ENCODE data around the gene CD4.
"Not testable (repeated sequence)": the region's sequence is repeated elsewhere in the genome, so short reads cannot be mapped to it uniquely, and the experiment has no call there.

The CD4 gene

DNA sequence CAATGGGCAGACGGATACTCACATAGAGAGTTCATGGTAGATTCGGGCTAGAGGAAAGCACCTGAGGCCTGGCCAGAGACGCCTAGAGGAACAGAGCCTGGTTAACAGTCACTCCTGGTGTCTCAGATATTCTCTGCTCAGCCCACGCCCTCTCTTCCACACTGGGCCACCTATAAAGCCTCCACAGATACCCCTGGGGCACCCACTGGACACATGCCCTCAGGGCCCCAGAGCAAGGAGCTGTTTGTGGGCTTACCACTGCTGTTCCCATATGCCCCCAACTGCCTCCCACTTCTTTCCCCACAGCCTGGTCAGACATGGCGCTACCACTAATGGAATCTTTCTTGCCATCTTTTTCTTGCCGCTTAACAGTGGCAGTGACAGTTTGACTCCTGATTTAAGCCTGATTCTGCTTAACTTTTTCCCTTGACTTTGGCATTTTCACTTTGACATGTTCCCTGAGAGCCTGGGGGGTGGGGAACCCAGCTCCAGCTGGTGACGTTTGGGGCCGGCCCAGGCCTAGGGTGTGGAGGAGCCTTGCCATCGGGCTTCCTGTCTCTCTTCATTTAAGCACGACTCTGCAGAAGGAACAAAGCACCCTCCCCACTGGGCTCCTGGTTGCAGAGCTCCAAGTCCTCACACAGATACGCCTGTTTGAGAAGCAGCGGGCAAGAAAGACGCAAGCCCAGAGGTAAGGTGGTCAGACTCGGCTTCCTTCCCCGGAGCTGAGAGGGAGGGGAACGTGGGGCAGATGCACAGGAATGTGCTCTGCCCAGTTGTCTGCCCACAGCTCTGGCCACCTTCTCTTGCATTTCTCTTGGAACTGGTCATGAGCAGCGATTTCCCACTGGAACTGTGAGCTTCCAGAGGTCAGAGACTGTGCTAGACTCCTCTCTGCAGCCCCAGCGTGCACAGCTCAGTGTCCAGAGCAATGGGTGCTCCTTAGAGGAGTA is at the start of gene CD4:
Gene CD4 (plus strand): TSS at position 557 of the 953 bp plus-strand sequence. CDS start 10,611 bp downstream, outside the sequence.
- DNase-seq, result peak; percentile 70

DNA sequence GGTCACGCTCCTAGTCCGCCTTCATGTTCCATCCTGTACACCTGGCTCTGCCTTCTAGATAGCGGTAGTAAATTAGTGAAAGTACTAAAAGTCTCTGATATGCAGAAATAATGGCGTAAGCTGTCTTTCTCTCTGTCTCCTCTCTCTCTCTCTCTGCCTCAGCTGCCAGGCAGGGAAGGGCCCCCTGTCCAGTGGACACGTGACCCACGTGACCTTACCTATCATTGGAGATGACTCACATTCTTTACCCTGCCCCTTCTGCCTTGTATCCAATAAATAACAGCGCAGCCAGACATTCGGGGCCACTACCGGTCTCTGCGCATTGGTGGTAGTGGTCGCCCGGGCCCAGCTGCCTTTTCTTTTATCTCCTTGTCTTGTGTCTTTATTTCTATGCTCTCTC is 47.2 kb upstream of the CD4 start:
- DNase-seq, result not testable (repeated sequence)

DNA sequence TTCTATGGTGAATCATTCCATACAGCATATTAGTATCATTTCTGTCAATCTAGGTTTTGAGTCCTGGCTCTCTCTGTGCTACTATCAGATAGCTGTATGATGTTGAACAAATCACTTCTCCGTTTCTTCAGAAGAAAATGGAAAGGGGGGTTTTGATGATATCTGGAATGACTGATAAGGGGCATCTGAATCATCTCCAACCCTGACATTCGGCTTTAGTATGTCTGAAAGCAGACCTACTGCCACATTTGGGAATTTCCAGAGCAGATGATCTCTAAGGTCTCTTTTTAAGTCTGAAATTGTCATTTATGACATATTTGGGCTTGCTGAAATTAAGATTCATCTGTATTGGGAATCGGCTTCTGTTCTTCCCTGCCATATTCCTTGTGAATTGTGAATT is 46.5 kb upstream of the CD4 start:
- no peak for DNase-seq

DNA sequence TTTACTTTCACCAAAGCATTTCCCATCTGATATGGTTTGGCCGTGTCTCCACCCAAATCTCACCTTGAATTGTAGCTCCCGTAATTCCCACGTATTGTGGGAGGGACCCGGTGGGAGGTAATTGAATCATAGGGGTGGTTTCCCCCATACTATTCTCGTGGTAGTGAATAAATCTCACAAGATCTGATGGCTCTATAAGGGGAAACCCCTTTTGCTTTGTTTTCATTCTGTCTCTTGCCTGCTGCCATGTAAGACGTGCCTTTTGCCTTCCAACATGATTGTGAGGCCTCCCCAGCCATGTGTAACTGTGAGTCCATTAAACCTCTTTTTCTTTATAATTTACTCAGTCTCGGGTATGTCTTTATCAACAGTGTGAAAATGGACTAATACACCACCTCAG is 46.0 kb upstream of the CD4 start:
- not testable (repeated sequence) for DNase-seq

DNA sequence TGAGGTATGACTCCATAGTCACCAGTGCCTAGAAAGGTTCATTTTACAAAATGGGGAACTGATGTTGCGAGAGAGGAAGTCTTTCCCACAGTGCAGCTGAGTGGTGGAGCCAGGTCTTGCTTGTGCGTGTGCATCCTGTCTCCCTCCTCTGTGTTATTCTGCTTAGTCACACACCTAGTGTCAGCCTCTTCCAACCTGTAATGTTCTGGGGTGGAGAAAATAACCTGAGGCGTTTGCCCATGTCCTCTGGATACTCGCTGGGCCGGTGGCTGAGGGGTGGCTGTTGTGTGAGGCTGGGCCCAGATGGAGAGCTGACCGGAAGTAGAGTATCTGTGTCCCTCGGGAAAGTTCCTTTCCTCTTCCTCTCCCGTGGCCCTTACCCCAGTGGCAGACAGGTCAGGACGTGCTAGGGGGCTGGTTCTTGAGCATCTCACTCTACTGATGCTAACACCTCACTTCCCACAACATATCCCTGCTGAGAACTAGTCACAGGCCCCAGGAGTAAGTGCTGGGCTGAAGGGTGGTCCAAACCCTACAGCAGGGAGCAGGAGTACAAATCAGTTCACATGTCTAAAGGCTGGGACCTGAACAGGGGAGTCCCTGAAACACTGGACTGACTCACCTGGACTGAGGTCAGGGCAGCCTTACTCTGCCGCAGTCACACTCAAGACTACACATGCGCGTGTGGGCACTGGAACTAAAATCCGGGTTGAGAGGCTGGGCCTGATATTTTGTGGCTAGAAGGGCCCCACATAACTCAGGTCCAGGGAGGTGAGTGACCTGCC is 43.4 kb upstream of the CD4 start:
- no peak for DNase-seq

DNA sequence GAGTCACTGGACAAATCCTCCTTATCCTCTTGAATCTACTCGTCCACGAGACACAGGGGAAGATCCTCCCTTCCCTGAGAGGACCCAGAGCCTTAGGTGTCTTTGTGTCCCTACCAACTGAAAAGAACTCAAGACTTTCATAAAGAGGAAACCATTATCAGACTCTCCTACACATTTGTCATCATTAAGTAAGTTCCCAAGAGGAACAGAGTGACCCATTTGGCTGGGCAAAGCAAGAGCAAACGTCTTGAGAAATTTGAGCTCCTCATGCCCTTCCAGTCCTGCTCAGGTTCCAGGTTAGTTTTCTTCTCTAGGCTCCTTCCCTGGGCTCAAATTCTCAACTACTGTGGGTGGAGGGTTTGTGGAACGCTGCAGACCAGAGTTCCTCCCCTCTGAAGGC is 42.1 kb upstream of the CD4 start:
- DNase-seq, result no peak

DNA sequence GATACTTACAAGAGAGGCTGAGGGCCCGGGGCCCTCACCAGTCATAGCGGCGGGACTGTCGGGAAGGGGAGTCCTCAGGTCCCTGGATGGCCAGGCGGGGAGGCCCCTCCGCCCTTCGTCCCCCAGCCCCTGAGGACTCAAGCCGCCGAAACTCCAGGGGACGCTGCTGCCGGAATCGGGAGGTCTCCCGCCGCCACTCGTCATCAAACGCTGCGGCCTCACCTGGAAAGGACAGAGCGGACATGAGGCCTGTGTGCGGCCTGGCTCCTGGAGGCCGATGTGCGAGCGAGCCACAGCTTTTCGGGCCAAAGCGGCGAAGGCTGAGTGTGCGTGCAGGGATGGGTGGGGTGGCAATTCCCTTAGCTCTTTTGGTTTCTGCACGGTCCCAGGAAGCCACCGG is 40.6 kb upstream of the CD4 start:
- no peak for DNase-seq

DNA sequence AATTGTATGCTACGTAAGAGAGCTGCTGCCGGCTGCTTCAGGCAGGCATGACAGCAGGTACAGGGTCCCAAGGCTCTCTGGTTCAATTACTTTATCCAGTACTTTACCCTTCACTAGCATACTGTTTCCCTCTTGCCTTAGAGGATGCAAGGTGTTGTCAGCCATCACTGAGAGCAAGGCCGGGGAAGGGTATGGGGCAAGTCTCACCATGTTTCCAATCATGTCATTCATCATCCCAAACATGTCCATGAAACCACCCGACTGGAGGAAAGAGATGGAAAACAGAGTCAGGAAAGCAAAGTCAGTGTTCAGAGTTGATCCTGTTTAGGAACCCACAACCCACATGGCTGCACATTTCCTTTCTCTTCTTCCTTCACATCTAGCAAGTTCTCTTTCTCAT is 38.8 kb upstream of the CD4 start:
- no peak for DNase-seq

DNA sequence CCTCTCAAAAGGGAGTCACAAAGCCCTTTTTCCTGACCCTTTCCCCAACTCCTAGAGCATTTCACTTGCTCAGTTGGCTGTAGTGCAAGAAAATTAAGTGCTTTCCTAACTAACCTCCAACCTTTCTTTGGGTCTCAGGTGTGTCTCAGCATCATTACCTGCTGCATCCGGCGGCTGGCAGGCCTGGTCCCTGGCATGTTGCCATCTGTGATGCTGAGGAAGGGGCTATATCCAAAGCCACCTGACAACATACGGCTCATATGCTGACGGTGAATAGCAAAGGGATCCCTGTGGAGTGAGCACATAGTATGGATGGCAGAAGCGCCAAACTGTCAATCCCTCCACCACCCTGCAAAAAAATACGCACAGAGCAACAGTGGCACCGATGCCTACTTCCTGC is 37.6 kb upstream of the CD4 start:
- DNase-seq, result no peak

DNA sequence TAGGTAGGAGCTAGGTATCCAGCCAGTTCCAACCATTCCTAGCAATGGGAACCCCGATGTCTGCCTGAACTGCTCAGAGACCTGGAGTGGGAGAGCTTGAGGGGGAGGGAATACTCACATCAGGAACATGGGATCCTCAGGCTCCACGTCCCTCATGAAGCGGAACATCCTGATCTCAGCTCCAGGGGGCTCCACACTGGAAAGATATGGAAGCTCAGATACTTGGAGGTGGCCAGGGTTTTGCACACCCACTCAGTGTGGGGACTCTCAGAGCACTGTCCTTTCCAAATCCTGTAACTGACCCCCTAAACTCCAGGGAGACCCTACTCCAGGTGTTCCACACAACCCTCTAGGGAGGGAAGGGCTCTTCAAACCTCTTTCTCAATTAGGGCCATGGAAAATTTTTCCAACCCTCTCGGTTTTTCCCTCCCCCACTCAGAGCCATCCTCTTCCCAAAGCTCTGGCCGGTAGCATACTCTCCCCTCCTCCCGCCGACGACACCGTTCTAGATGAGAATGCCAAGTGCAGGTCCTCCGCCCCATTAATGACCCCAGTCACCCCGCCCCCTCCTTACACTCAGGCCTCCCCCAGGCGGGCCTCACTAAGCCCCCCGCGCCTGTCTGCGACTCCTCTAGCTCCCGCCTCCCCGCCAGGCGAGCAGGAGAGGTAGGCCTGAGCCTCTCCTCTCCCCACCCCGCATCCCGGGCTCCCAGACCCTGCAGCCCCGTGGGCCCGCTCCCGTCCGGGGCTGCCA is 37.0 kb upstream of the CD4 start:
- DNase-seq, result no peak

DNA sequence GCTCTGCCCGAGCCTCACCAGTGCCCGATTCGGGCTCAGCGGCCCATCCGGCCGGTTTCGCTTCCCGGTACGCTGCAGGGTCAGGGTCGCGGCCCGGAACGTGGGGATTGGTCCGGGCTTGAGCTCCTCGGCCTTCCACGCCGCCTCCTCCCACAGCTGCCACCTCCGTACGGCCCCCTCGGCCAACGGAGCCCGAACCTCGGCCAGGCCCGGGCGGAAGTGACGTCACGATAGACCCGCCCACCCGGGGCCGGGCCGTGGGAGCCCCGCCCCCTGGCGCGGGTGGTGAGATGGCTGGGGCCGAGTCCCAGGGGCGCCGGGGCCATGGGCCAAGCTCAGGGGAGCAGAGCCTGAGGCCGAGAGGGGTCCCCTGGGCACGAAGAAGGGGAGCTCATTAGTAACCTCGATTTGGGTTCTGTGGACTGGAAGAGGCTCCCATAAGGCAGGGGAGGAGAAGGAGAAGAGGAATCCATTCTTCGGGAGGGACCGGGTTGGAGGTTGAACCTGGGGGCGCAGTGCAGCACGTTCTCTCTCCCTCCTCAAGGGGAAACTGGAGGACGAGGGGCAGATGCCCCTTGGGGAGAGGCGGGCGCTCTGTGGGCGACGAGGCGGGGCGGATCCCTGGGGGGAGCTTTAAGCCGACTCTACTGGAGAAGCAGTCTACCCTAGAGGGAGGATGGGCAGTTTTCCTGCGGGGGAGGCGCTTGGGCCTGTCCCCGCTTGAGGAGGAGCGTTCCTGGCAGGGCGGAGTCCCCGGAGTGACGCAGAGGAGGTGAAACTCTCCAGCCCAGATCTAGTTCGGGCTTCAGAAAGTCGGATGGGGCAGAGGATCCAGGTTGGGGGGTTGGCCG is 36.2 kb upstream of the CD4 start, which contains the start of gene MLF2:
Gene MLF2 (minus strand): TSS at position 221 of the 851 bp plus-strand sequence. CDS start 807 bp downstream, outside the sequence.
- peak; percentile 97 for DNase-seq

DNA sequence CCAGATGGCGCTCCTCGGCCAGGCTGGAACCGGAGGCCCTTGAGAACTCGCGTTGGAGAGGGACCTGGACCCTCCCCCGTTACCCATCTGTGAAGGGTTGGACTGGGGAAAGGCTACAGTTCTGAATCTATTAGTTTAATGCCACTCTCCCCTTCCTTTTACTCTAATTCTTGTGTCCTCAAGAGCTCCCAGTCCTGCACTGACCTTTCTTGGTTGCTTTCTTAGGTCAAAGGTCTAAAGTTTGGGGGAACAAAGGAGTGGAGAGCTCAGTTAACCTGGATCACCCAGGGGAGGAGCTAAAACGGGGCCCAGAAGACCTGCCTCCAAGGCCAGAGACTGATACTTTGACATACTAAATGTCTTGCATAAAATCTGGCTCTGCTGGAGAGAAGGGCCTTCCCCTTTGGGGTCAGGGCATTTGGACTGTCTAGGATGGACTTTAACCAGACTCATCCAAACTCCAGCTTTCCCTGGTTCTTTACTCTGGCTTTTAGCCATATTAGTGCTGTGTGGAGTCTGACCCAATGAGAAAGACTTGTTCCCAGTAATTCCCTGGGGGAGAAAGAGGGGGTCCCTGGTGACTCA is 35.5 kb upstream of the CD4 start:
- no peak for DNase-seq

DNA sequence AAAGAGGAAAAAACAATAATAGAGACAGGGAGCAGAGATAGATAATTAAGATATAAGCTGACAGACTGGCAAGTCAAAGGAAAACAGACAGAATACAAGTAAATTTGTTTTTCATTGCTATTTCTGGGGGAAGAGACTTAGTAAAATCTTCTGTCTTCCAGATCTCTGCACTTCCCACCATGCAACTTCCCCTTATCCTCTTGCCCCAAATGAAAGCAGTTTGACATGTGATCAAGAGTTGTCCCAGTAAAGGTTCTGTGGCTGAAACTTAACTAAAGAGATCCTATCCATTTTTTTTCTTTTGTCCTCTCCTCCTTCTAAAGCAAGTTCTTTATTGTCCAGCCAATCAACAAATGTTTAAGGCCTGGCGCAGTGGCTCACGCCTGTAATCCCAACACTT is 34.9 kb upstream of the CD4 start:
- DNase-seq, result no peak

DNA sequence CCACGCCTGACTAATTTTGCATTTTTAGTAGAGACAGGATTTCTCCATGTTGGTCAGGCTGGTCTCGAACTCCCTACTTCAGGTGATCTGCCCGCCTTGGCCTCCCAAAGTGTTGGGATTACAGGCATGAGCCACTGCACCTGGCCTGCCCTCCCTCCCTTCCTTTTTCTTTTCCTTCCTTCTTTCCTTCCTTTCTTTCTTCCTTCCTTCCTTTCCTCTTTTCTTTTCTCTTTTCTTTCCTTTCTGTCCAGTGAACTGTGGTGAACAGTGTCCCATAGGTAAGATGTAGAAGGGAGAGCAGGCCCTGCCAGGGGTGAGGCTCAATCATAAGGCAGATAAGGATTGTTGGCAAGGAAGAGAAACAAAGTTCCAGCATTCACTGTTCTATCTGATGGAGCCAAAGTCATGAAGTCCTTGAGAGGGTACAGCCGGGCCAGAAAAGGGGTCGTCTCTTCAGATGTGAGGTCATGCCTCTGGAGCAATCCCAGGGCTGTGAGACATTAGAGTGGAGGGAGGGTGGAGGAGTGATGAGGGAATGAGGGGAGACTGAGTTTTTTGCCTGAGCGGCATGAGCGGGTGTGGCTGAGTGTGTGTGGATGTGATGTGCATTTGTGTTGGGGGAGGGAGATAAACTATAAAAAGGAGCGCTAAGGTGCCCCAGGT is 32.2 kb upstream of the CD4 start:
- DNase-seq, result no peak

DNA sequence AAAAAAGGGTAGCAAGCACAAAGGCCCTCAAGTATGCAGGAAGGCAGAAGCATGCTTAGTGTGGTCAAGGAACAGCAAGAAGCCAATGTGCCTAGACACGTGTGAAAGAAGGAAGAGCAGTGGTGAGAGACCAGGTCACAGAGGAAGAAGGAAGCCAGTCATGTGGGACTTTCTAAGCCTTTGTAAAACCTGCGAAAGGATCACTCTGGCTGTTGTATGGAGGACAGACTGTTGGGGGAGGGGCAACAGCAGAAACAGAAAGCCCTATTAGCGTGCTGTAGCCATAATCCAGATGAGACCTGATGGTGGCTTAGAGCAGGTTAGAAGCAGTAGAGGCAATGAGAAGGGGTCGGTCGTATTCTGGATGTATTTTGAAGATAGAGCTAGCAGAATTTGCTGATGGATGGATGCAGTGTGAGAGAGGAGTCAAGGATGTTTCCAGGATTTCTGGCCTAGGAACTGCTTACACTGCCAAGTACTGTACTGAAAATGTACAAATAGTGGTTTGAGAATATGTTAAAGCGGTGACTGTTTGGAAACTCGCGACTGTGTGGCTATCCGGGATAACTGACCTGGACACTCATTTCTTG is 30.7 kb upstream of the CD4 start:
- DNase-seq, result no peak

DNA sequence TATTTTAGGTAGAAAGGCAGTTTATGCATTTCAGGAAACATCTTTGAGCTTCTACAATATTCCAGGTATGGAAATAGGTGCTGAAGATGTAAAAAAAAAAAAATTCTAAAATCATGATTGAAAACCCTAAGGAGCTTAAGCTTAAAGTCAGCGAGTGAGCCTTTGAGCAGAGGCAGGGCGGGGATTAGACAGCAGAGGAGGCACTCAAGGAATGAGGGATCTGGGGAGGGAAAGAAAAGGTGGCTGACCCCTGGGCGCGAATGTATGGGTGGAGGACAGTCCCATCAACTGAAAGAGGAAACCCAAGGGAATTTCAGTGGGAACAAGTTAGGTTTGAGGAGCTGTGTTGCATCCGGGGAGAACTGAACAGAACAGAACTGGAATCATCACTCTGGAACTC is 29.6 kb upstream of the CD4 start:
- DNase-seq, result no peak

DNA sequence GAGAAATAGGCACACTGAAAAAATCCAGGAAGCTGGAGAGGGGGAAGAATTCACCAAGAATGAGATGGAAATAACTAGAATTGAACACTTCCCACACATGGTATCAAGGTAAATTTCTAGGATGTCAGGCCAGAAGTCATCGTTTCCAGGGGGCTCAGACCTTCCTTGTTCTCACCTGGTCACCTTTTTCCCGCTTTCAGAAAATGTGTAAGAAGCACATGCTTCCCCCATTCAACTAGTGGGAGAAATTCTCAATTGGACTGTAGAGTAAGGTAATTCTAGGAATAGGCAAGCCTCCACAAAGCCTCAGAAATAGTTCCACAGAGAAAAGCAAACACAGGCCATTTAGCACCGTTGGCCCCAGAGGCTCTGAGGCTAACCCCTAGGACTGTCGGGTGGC is 25.9 kb upstream of the CD4 start:
- no peak for DNase-seq

DNA sequence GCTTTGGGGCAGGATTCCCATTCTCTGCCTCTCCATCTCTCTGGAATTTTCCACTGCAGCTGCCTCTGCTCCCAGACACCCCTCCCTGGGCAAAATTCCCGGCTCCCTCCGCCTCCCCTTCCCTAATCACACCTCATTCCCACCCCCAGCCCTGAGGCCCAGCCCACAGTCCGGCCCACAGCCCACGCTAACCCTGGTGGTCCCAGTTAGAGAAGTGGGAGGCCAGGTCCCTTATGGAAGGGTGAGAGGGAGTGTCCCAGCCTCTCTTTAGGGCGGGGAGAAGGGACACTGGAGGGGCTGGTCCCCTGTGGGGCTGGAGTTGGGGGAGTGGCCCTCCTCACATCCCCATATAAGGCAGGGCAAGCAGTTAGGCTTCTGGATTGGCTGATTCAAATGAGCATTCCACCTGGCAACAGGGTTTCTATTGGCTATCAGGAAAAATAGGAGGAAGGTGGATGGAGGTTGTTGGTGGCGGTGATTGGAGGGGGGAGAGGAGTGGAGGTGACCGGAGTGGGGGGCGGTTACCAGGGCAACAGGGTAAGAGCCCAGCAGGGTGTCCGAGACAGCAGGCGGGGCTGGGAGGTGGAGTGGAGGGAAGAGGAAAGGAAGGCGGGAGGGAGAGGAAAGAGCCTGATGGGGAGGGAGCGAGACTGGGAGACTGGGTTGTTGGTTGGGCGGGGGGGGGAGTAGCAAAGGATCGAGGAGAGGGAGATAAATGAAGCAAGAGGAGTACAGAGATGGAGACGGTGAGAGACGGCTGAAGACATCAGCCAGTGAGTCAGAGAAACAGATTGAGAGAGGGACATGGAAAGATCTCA is 25.1 kb upstream of the CD4 start:
- no peak for DNase-seq

DNA sequence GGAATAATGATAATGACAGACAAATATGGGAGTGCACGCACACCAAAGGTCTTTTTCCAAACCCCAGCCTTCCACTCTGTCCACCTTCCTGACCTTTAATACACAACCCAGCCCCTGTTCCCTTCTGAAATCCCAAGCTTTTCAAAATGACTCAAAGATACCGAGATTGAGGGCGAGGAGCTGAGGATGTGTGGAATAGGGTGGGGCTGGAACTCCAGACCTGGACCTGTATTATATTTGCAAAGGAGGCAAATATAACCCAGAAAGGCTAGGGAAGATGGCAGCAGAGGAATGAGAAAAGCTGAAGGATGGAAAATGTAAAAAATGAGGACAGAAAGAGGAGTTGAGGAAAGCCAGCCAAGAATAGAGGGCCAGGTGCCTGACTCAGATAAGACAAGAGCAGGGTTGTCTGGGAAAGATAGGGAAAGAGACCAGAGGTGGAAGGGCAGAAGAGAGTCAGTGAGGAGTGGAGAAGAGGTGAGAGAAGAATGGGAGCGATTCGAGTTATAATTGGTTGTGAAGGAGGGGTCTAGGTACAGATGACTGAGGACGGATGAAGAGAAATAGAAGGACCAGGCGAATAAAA is 24.2 kb upstream of the CD4 start:
- DNase-seq, result no peak

Measured in activated T-cell treated with anti-CD3 and anti-CD28 coated beads, Interleukin-2, amount 50 U/mL, for 1 hour (primary cell).